Activated T-cell treated with anti-CD3 and anti-CD28 coated beads, Interleukin-2, amount 50 U/mL, for 4 hours (primary cell): ENCODE measurements around the gene AK1. TPM values are rescaled to one million over a fixed set of nuclear protein-coding genes. Genes with fewer than 3 reads are reported as not detected.

Source experiments
- ATAC-seq, 2 donors: fragments of 200-7000 bp; cut with Tn5 transposase; one replicate each; pipeline ENCODE4 v1.10.0; 2021
- DNase-seq: peaks from one replicate; pipeline ENCODE4 v3.0.0-alpha.2; 2020
- H3K27me3 Mint-ChIP-seq: one replicate; pipeline ENCODE4 v1.8.0; 2021; ENCODE audit warnings: low read depth, mixed read lengths
- H3K36me3 Mint-ChIP-seq: one replicate; pipeline ENCODE4 v1.8.0; 2022; ENCODE audit warnings: mixed read lengths; ENCODE audit not compliant: insufficient read depth
- H3K4me1 Mint-ChIP-seq: one replicate; pipeline ENCODE4 v1.8.0; 2021; ENCODE audit warnings: low read depth, mixed read lengths
- H3K4me3 Mint-ChIP-seq: one replicate; pipeline ENCODE4 v1.8.0; 2021; ENCODE audit warnings: mild to moderate bottlenecking, moderate library complexity, mixed read lengths
- H3K9me3 Mint-ChIP-seq: one replicate; pipeline ENCODE4 v1.8.0; 2021; ENCODE audit warnings: mixed read lengths
- total RNA-seq, 3 donors: library from RNA; stranded (reverse); gene quantifications; one replicate each; pipeline ENCODE4 v1.2.1, GENCODE V29; 2021

The AK1 gene
- total RNA-seq, 3 donors from 2014 or later, result 3.6 to 6.4 (median 5.0) TPM

- Mint-ChIP-seq H3K4me1 (peaks cover 45% of the 10 kb centered on the region), H3K27me3 (no peaks in the 10 kb centered on the region), H3K36me3 (peaks cover 22% of the 10 kb centered on the region), H3K9me3 (no peaks in the 10 kb centered on the region), H3K4me3 (peak within 1 kb of the TSS; percentile 86)
- peak; percentile 60 for DNase-seq
- ATAC-seq, result peak; percentile 87 to 88
Measured at GRCh38 chr9:127899128-127899943, 21.9 kb upstream of the AK1 start, which contains the start of gene ST6GALNAC6. Gene ST6GALNAC6, minus strand, starts transcription at chr9:127899603. Its CDS starts 1,622 bp downstream, at chr9:127897981.

GRCh38 chr9:127898433-127899127, 21.1 kb upstream of the AK1 start:
- H3K27me3 Mint-ChIP-seq, result no peaks in the 10 kb centered on the region
- peak; percentile 19 to 21 for ATAC-seq
- peak overlapping the region; percentile 86 for H3K4me3 Mint-ChIP-seq
- peaks cover 30% of the 10 kb centered on the region for H3K36me3 Mint-ChIP-seq
- H3K4me1 Mint-ChIP-seq, result peaks cover 40% of the 10 kb centered on the region
- H3K9me3 Mint-ChIP-seq, result peaks cover 5% of the 10 kb centered on the region
- DNase-seq, result no peak

- Mint-ChIP-seq H3K9me3 (peaks cover 8% of the 10 kb centered on the region), H3K27me3 (no peaks in the 10 kb centered on the region), H3K4me3 (no peak overlapping the region), H3K36me3 (peaks cover 43% of the 10 kb centered on the region), H3K4me1 (peaks cover 39% of the 10 kb centered on the region)
- DNase-seq (no peak), ATAC-seq (peak; percentile 18 to 22)
Measured at GRCh38 chr9:127897193-127897692, 19.8 kb upstream of the AK1 start.

DNA sequence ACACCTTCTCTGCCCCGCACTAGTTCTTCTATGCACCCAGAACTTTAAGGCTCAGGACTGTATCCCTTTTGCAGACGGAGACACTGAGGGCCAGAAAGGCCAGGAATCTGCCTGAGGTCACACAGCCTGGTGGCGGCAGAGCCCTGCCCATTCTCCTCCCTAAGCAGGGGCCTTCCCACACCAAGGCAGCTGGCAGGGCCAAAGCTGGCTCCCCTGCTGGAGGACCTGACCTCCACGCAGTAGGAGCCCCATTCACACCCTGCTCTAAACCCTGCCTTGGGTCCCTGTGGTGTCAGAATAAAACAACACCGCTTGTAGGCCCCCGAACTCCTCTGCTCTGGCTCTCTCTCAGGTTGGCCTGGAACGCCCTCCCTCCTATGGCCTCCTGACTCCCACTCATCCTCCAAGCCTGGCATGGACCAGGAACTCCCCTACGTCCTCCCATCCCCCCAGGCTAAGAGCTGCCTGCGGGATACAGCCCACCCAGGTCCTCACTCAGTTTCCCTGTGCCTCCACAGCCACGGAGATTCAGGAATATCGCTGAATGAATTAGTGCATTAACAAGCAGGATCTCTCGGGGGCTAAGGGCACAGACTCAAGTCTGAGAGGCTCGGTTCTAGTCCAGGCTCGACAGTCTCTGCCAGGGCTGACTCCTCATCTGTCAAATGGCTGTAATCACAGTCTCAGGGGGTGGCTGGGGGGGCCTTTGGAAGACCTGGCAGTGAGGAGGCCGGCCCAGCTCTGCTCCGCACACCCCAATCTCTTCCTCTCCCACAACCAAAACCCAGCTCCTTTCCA, 19.1 kb upstream of the AK1 start:
- peaks cover 8% of the 10 kb centered on the region for H3K9me3 Mint-ChIP-seq
- DNase-seq, result no peak
- H3K27me3 Mint-ChIP-seq, result no peaks in the 10 kb centered on the region
- peaks cover 43% of the 10 kb centered on the region for H3K36me3 Mint-ChIP-seq
- no peak for ATAC-seq
- H3K4me1 Mint-ChIP-seq, result peaks cover 33% of the 10 kb centered on the region
- no peak overlapping the region for H3K4me3 Mint-ChIP-seq

DNA sequence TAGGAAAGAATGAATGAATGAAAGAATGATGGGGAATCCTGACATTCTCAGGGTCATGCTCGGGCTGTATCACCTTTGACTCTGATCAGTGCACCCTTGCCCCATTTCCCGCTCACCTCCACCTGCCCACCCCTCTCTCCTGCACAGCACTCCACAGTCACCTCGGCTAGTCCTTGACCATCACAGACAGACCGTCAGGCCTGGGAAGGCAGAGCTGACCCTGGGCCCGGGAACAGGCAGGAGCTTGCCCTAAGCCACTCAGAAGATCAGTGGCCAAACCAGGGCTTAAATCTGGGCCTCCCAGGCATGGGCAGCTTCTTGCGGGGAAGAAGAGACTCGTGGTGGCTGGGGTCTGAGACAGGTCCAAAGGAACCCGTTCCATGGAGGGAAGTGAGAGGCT, 18.3 kb upstream of the AK1 start:
- DNase-seq (no peak), ATAC-seq (no peak)
- H3K4me1 Mint-ChIP-seq, result peaks cover 28% of the 10 kb centered on the region
- H3K9me3 Mint-ChIP-seq, result peaks cover 8% of the 10 kb centered on the region
- peaks cover 49% of the 10 kb centered on the region for H3K36me3 Mint-ChIP-seq
- no peak overlapping the region for H3K4me3 Mint-ChIP-seq
- no peaks in the 10 kb centered on the region for H3K27me3 Mint-ChIP-seq

- Mint-ChIP-seq H3K4me3 (no peak overlapping the region), H3K9me3 (peaks cover 8% of the 10 kb centered on the region), H3K27me3 (no peaks in the 10 kb centered on the region), H3K4me1 (peaks cover 20% of the 10 kb centered on the region), H3K36me3 (peaks cover 56% of the 10 kb centered on the region)
- DNase-seq, result no peak
- no peak for ATAC-seq
Measured at GRCh38 chr9:127893392-127893791, 15.9 kb upstream of the AK1 start.

DNA sequence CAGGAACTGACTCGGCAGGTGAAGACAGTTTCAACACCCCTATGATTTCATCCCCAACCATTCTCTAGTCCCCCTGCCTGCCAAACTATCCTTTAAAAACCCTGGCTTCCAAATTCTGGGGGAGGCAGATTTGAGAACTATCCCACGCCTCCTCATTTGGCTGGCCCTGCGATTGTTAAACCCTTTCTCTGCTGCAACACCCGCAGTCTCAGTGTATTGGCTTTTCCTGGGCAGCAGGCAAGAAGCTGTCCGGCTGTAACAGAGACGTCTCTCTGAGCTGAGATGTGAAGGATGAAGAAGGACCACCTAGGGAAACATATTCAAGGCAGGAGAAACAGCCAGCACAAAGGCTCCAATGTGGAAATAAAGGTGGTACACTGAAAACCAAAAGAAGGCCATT, 15.4 kb upstream of the AK1 start:
- Mint-ChIP-seq H3K4me3 (no peak overlapping the region), H3K9me3 (peaks cover 8% of the 10 kb centered on the region), H3K36me3 (peaks cover 57% of the 10 kb centered on the region), H3K4me1 (peaks cover 16% of the 10 kb centered on the region), H3K27me3 (no peaks in the 10 kb centered on the region)
- DNase-seq (no peak), ATAC-seq (no peak)

- Mint-ChIP-seq H3K4me1 (peaks cover 7% of the 10 kb centered on the region), H3K9me3 (peaks cover 8% of the 10 kb centered on the region), H3K4me3 (no peak overlapping the region), H3K36me3 (peaks cover 49% of the 10 kb centered on the region), H3K27me3 (no peaks in the 10 kb centered on the region)
- DNase-seq, result no peak
- ATAC-seq, result no peak
Measured at GRCh38 chr9:127890053-127890452, 12.6 kb upstream of the AK1 start.

- peaks cover 2% of the 10 kb centered on the region for H3K4me1 Mint-ChIP-seq
- ATAC-seq (peak in 1 of 2 donors; percentile 49), DNase-seq (no peak)
- H3K36me3 Mint-ChIP-seq, result peaks cover 28% of the 10 kb centered on the region
- H3K4me3 Mint-ChIP-seq, result no peak overlapping the region
- H3K27me3 Mint-ChIP-seq, result no peaks in the 10 kb centered on the region
- H3K9me3 Mint-ChIP-seq, result no peaks in the 10 kb centered on the region
Measured at GRCh38 chr9:127887792-127888191, 10.3 kb upstream of the AK1 start.

DNA sequence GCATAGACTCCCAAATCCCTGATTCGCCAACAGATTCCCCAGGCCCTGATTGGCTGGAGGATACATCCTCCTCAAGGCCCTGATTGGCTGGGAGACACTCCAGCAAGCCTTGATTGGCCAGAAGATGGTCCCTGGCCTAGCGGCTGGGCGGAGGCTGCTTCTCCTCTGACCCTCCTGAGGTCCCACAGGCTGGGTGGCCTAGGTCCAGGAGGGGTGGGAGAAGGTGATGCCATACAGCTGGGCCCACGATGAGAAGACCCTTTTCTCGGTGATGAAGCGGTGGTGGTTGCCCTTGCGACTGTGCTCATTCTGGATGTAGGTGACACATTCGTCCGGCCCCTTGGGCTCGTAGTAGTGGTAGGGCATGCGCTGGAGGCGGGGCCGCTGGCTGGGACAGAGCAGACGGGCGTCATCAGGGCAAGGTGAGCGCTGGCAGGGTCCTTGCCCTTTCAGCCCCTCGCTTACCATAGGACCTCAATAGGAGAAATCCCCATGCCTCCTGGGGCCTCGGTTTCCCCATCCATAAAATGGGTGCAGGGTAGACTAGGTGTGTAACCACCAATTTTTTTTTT, 9.0 kb upstream of the AK1 start:
- Mint-ChIP-seq H3K4me3 (no peak overlapping the region), H3K36me3 (peaks cover 22% of the 10 kb centered on the region), H3K4me1 (no peaks in the 10 kb centered on the region), H3K27me3 (no peaks in the 10 kb centered on the region), H3K9me3 (no peaks in the 10 kb centered on the region)
- DNase-seq (no peak), ATAC-seq (no peak)

DNA sequence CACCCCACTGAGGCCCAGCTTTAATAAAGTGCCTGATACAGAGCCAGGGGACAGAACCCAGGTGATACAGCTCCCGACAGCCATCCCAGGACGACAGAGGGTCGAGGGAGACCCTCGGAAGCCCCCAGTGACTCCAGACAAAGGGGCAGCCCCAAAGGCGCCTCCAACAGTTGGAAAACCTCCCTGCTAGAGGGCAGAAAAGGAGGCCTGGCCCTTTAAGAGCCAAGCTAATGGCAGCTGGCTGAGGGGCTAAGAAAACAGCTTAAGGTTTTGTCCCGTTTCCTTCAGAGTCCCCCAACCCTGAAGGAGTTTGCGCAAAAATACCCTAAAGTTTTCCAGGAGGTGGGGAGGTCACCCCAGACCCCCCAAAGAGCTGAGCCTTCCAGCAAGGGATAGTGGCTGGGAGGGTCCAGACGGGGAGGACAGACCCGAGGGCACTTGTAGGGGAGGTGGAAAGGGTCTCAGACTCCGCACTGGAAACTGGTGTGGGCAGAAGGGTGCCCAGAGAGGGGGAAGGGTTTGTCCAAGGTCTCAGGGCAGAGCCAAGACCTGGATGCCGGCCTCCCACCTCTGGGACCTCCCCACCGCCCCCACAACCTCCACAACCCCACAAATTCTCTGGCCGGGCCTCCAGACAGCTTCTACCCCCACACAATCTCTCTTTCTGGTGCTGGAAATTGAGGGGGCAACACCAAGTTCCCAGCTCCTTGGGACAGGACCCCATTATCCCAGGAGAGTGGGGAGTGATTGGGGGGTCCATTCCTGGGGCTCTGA, 8.2 kb upstream of the AK1 start:
- no peak for ATAC-seq
- no peaks in the 10 kb centered on the region for H3K27me3 Mint-ChIP-seq
- no peak overlapping the region for H3K4me3 Mint-ChIP-seq
- peaks cover 17% of the 10 kb centered on the region for H3K36me3 Mint-ChIP-seq
- no peaks in the 10 kb centered on the region for H3K4me1 Mint-ChIP-seq
- no peak for DNase-seq
- H3K9me3 Mint-ChIP-seq, result no peaks in the 10 kb centered on the region

DNA sequence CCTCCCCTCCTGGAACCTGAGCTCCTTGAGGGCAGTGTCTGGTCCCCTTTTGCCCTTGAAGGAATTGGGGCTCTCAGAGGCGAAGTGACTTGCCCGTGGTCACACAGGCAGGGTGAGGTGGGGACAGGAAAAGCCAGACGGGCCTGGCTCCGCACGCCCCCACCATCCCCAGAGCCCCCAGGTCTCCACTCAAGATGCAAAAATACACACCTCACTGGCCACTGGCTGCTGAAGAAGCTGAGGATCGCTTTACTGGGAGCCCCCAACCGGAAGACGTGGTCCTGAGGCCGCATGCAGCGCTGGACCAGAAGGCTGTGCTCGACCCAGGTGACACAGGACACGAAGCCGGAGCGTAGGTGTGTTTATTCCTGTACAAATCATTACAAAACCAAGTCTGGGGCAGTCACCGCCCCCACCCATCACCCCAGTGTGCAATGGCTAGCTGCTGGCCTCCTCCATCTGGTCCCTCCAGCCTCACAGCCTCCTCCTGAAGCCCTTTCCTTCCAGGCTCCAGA, 7.6 kb upstream of the AK1 start:
- DNase-seq, result no peak
- H3K9me3 Mint-ChIP-seq, result no peaks in the 10 kb centered on the region
- H3K27me3 Mint-ChIP-seq, result no peaks in the 10 kb centered on the region
- ATAC-seq, result no peak
- no peak overlapping the region for H3K4me3 Mint-ChIP-seq
- H3K4me1 Mint-ChIP-seq, result no peaks in the 10 kb centered on the region
- H3K36me3 Mint-ChIP-seq, result peaks cover 12% of the 10 kb centered on the region

DNA sequence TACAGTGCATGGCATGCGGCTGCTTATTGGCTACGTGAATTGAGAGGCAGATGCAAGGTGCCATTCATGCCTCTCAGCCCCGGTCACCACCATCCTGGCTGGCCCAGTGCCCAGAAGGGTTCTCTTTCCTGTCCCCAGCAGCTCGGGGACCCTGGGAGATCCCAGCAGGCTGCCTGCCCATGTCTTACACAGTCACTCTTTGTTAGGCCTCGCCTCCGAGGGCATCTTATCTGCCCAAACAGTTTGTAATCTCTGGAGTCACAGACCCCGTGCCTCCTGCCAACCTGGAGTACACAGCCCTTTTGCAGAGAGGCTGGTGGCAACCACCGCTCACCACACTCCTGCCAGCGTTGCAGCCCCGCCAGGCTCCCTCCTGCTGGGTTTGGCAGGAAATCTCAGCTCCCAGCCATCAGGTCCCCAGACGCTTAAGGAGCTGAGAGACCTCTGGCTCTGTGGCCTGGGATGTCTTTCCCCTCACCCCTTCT, 7.0 kb upstream of the AK1 start:
- H3K4me3 Mint-ChIP-seq, result no peak overlapping the region
- no peaks in the 10 kb centered on the region for H3K4me1 Mint-ChIP-seq
- no peak for DNase-seq
- H3K27me3 Mint-ChIP-seq, result no peaks in the 10 kb centered on the region
- no peak for ATAC-seq
- H3K36me3 Mint-ChIP-seq, result peaks cover 10% of the 10 kb centered on the region
- no peaks in the 10 kb centered on the region for H3K9me3 Mint-ChIP-seq
